Progenitor cell of endocrine pancreas (in vitro differentiated cells): ENCODE results near the gene CIDEC. TPM values are rescaled to one million over a fixed set of nuclear protein-coding genes. Genes with fewer than 3 reads are reported as not detected.
A peak's percentile ranks its signal among the peaks of the same experiment; 100 is the strongest.

Source experiments
- DNase-seq: peaks from one replicate; pipeline ENCODE4 v3.0.0; 2021; ENCODE audit warnings: low spot score; ENCODE audit not compliant: unreplicated experiment
- H3K27ac Mint-ChIP-seq: 2 replicates; pipeline ENCODE4 v1.8.0; 2021; ENCODE audit warnings: mild to moderate bottlenecking, moderate library complexity, mixed read lengths
- H3K27me3 Mint-ChIP-seq: 2 replicates; pipeline ENCODE4 v1.8.0; 2021; ENCODE audit warnings: mixed read lengths
- H3K36me3 Mint-ChIP-seq: 2 replicates; pipeline ENCODE4 v1.8.0; 2022; ENCODE audit warnings: mixed read lengths; ENCODE audit not compliant: insufficient read depth
- H3K4me1 Mint-ChIP-seq: 2 replicates; pipeline ENCODE4 v1.8.0; 2021; ENCODE audit warnings: low read depth, mixed read lengths
- H3K4me3 Mint-ChIP-seq: 2 replicates; pipeline ENCODE4 v1.8.0; 2021; ENCODE audit warnings: low read depth, mild to moderate bottlenecking, moderate library complexity, mixed read lengths
- H3K9me3 Mint-ChIP-seq: 2 replicates; pipeline ENCODE4 v1.8.0; 2021; ENCODE audit warnings: low read depth, mixed read lengths
- CTCF ChIP-seq: fragments of 200-600 bp; sonication (generic); IDR thresholded peaks from one replicate; pipeline ENCODE4 v1.5.0; 2021; ENCODE audit warnings: antibody characterized with exemption, mild to moderate bottlenecking; ENCODE audit not compliant: unreplicated experiment
- total RNA-seq: library from RNA; stranded (reverse); gene quantifications from 2 replicates; pipeline ENCODE4 v1.2.1, GENCODE V29; 2021

Gene CIDEC
- total RNA-seq, 1 donor from 2014 or later: not detected

DNA sequence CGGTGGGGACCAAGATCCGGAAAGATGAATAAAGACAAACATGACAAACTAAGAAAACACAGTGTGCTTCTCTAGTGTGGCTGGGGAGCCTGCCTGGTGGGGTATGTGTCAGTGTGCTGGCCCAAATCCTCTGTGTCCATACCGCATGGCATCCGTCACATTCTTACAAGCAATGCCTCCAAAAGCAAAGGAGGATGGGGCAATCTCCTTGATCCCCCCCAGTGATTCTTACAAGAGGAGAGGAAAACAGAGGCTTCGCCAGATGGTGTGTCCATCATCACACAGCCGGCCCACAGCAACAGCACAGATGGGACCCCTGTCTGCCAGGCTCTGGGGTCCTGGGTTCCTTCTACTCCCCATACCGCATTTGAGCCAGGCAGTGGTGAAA lies 36.3 kb upstream of the CIDEC start:
- DNase-seq: no peak
- no peaks in the 10 kb centered on the region for H3K27me3 Mint-ChIP-seq
- peak overlapping the region; percentile 71 for H3K4me3 Mint-ChIP-seq
- no peak for TF ChIP-seq CTCF
- no peak overlapping the region for H3K27ac Mint-ChIP-seq
- H3K36me3 Mint-ChIP-seq: no peaks in the 10 kb centered on the region
- H3K4me1 Mint-ChIP-seq: peaks cover 14% of the 10 kb centered on the region
- no peaks in the 10 kb centered on the region for H3K9me3 Mint-ChIP-seq

DNA sequence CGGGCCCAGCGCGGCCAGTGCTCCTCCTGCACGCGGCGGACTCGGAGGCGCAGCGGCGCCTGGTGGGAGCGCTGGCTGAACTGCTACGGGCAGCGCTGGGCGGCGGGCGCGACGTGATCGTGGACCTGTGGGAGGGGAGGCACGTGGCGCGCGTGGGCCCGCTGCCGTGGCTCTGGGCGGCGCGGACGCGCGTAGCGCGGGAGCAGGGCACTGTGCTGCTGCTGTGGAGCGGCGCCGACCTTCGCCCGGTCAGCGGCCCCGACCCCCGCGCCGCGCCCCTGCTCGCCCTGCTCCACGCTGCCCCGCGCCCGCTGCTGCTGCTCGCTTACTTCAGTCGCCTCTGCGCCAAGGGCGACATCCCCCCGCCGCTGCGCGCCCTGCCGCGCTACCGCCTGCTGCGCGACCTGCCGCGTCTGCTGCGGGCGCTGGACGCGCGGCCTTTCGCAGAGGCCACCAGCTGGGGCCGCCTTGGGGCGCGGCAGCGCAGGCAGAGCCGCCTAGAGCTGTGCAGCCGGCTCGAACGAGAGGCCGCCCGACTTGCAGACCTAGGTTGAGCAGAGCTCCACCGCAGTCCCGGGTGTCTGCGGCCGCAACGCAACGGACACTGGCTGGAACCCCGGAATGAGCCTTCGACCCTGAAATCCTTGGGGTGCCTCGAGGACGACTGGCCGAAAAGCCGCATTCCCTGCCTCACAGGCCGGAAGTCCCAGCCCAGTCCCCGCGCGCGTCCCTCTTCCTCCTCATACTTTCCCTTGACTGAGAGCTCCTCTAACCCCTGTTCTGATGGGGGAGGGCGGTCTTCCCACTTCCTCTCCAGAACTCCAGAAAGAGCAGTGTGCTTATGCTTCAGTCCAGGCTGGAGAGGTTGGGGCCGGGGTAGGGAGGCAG lies 35.4 kb upstream of the CIDEC start:
- no peaks in the 10 kb centered on the region for H3K27me3 Mint-ChIP-seq

GRCh38 chr3:9914559-9915253 lies 34.7 kb upstream of the CIDEC start:
- no peaks in the 10 kb centered on the region for H3K27me3 Mint-ChIP-seq
- no peaks in the 10 kb centered on the region for H3K36me3 Mint-ChIP-seq

More for the DNA sequence above, 35.4 kb upstream of the CIDEC start:
- H3K4me3 Mint-ChIP-seq: peak overlapping the region; percentile 71
- peak; percentile 32 for TF ChIP-seq CTCF
- no peaks in the 10 kb centered on the region for H3K36me3 Mint-ChIP-seq
- DNase-seq: peak; percentile 42
- H3K27ac Mint-ChIP-seq: peak overlapping the region; percentile 37
- peaks cover 14% of the 10 kb centered on the region for H3K4me1 Mint-ChIP-seq
- no peaks in the 10 kb centered on the region for H3K9me3 Mint-ChIP-seq

GRCh38 chr3:9914011-9914410 lies 34.0 kb upstream of the CIDEC start:
- no peak for TF ChIP-seq CTCF
- Mint-ChIP-seq H3K27me3 (no peaks in the 10 kb centered on the region), H3K4me1 (peaks cover 16% of the 10 kb centered on the region), H3K36me3 (no peaks in the 10 kb centered on the region), H3K4me3 (no peak overlapping the region), H3K9me3 (no peaks in the 10 kb centered on the region), H3K27ac (no peak overlapping the region)
- DNase-seq: no peak

More at GRCh38 chr3:9914559-9915253, 34.7 kb upstream of the CIDEC start:
- no peaks in the 10 kb centered on the region for H3K9me3 Mint-ChIP-seq
- H3K4me1 Mint-ChIP-seq: peaks cover 16% of the 10 kb centered on the region
- H3K4me3 Mint-ChIP-seq: peak overlapping the region; percentile 37
- no peak for TF ChIP-seq CTCF
- H3K27ac Mint-ChIP-seq: no peak overlapping the region
- no peak for DNase-seq

DNA sequence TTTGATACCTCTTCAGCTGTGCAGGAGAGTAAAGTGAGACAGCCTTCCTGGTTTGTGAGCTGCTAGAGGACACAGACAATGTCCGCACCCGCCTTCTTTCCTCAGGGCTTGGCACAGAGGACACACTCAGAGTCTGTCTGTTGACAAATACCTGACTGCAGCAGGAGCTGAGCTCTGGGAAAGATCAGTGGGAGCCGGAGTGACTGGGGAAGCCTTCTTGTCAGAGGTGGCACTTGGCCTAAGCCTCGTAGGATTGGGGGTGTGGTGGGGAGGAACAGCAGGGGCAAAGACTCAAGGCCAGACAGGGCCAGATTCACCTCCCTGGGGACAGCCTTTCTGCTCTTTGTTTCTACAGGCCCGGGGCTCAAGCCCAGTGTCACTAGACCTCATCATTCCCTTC lies 33.5 kb upstream of the CIDEC start:
- no peak for DNase-seq
- Mint-ChIP-seq H3K4me3 (no peak overlapping the region), H3K36me3 (no peaks in the 10 kb centered on the region), H3K9me3 (no peaks in the 10 kb centered on the region), H3K4me1 (peaks cover 16% of the 10 kb centered on the region), H3K27me3 (no peaks in the 10 kb centered on the region), H3K27ac (no peak overlapping the region)
- TF ChIP-seq CTCF: no peak
